ENCODE measurements around the gene ZSCAN20. TPM values are rescaled to one million over a fixed set of nuclear protein-coding genes. Genes with fewer than 3 reads are reported as not detected.

The ZSCAN20 gene
- total RNA-seq, 1 experiment from 2014 or later = 9.0 TPM

DNA sequence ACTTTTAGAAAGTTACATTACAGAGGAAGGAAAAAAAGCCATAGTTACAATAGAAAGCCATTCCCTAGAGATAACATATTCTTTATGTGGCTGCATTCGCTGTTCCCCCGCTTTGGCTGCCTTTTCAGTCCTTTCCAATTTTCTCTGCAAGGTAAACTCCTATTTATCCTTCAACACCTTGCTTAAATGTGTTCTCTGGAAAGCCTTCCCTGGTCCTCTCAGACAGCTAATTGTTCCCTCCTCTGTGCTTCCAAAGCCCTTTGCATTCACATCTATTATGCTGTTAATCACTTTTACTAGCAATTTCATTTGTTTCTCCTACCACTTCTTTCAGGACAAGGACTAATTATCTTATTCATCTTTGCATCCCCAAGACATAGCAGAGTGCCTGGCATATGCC, 43.1 kb upstream of the ZSCAN20 start:
- DNase-seq (ENCODE audit: low read depth, low spot score) (no peak), ATAC-seq (no peak)
- Histone ChIP-seq H2AFZ (ENCODE audit: low read depth, low read length, poor library complexity, severe bottlenecking) (no peak overlapping the region), H3K4me2 (ENCODE audit: low read length) (peak overlapping the region; percentile 76), H3K27ac (ENCODE audit: low read depth, low read length) (peak overlapping the region; percentile 83; the same call in 1 of the 2 replicates), H3K79me2 (ENCODE audit: insufficient read depth, low read length) (peaks cover 62% of the 10 kb centered on the region), H3K27me3 (ENCODE audit: insufficient read depth, low read length) (no peaks in the 10 kb centered on the region), H3K36me3 (ENCODE audit: control insufficient read depth in 1 of 2, insufficient read depth in 2 of 2, low read length in 2 of 2) (peaks cover 3 to 38% of the 10 kb centered on the region in 2 experiments), H3K9me3 (ENCODE audit: control insufficient read depth in 1 of 2, insufficient read depth in 1 of 2, low read depth in 1 of 2, low read length in 2 of 2) (no peaks in the 10 kb centered on the region), H3K4me3 (replicated peaks in 1 of 2; ENCODE audit: low read depth in 1 of 2, low read length in 2 of 2) (peak overlapping the region; percentile 76 to 92), H3K4me1 (ENCODE audit: control insufficient read depth in 1 of 2, insufficient read depth in 2 of 2, low read length in 2 of 2) (peaks cover 62 to 86% of the 10 kb centered on the region in 2 experiments), H3K9me2 (ENCODE audit: insufficient read depth) (no peaks in the 10 kb centered on the region), H3K9ac (ENCODE audit: low read length) (peak overlapping the region; percentile 74), H4K20me1 (ENCODE audit: insufficient read depth) (no peaks in the 10 kb centered on the region)
- TF ChIP-seq YY1 (IDR thresholded peaks at IDR 0.05; ENCODE audit: extremely low read depth, insufficient replicate concordance, low read depth, low read length) = no peak
- TF ChIP-seq, protein P1, sequence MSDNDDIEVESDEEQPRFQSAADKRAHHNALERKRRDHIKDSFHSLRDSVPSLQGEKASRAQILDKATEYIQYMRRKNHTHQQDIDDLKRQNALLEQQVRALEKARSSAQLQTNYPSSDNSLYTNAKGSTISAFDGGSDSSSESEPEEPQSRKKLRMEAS (IDR thresholded peaks at IDR 0.05) = no peak
- TF ChIP-seq EZH2 (IDR thresholded peaks at IDR 0.05) = no peak
- TF ChIP-seq EGR1 (IDR thresholded peaks at IDR 0.05; ENCODE audit: low read depth) = no peak
- TF ChIP-seq ZFX (IDR thresholded peaks at IDR 0.05) = no peak
- no peak for TF ChIP-seq ZBTB33 (IDR thresholded peaks at IDR 0.05; ENCODE audit: extremely low read depth, insufficient replicate concordance, low read length)
- TF ChIP-seq POLR2AphosphoS5 (IDR thresholded peaks at IDR 0.05; ENCODE audit: low read depth, low read length) = no peak
- TF ChIP-seq FOSL1 (IDR thresholded peaks at IDR 0.05; ENCODE audit: low read depth) = no peak
- TF ChIP-seq, protein P2, sequence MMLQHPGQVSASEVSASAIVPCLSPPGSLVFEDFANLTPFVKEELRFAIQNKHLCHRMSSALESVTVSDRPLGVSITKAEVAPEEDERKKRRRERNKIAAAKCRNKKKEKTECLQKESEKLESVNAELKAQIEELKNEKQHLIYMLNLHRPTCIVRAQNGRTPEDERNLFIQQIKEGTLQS (IDR thresholded peaks at IDR 0.05) = no peak
- no peak for TF ChIP-seq ELF1 (IDR thresholded peaks at IDR 0.05; ENCODE audit: borderline replicate concordance, low read depth)
- no peak for TF ChIP-seq CBX3 (IDR thresholded peaks at IDR 0.05; ENCODE audit: low read depth)
- no peak for TF ChIP-seq SRF (IDR thresholded peaks at IDR 0.05; ENCODE audit: low read depth)
- no TSS peak for BruUV-seq (replicated peaks)
- intact Hi-C loops (cut with micrococcal nuclease) = no loop called here
- ChIA-PET RAD21 (ENCODE audit: low non-redundant PET in 1 of 2, low total read pairs in 2 of 2, uncharacterized antibody in 2 of 2, unreplicated experiment in 2 of 2) (no interaction called here), POLR2A (interaction anchor here (2.8 kb wide), 1 partner anchor 10 kb away, joined by 7 read pairs; no protein-coding TSS in a partner anchor), CTCF (interaction anchor here (0.6 kb wide), 1 partner anchor 302 kb away, joined by 5 read pairs; no protein-coding TSS in a partner anchor)

Data from HCT116 (cell line).